Thoracic aorta (tissue), 2 donors: Measurements from ENCODE around the gene CDKN2B. TPM values are rescaled to one million over a fixed set of nuclear protein-coding genes. Genes with fewer than 3 reads are reported as not detected.

ENCODE experiments used
- ATAC-seq: fragments of 150-250 bp; one replicate; pipeline ENCODE4 v1.8.0; 2017; ENCODE audit warnings: low read depth; ENCODE audit not compliant: insufficient number of reproducible peaks, low FRiP score
- DNase-seq: peaks from one replicate; pipeline ENCODE4 v3.0.0-alpha.2; 2020; ENCODE audit warnings: low spot score
- H3K27ac ChIP-seq, 2 donors: fragments of 200-600 bp; sonication (generic); 1 replicate in 1 of 2; 2 replicates in 1 of 2; pipeline ENCODE4 v1.5.1; 2016; ENCODE audit warnings: mild to moderate bottlenecking in 2 of 2, moderate library complexity in 2 of 2
- H3K27me3 ChIP-seq: fragments of 200-600 bp; sonication (generic); replicated peaks from 2 replicates; pipeline ENCODE4 v1.6.0; 2016; ENCODE audit warnings: mild to moderate bottlenecking; ENCODE audit not compliant: insufficient read depth
- H3K36me3 ChIP-seq: fragments of 200-600 bp; sonication (generic); one replicate; pipeline ENCODE4 v1.5.1; 2016
- H3K4me1 ChIP-seq, 2 donors: fragments of 200-600 bp; sonication (generic); 1 replicate in 1 of 2; 2 replicates in 1 of 2; pipeline versions ENCODE4 v1.5.1 to v1.6.0; 2016; ENCODE audit warnings: low read depth in 2 of 2, mild to moderate bottlenecking in 1 of 2; ENCODE audit not compliant: control insufficient read depth in 1 of 2
- H3K4me3 ChIP-seq: fragments of 200-600 bp; sonication (generic); 2 replicates; pipeline ENCODE4 v1.5.1; 2016; ENCODE audit warnings: mild to moderate bottlenecking
- H3K9me3 ChIP-seq: fragments of 200-600 bp; sonication (generic); 2 replicates; pipeline ENCODE4 v1.5.1; 2016
- CTCF ChIP-seq: fragments of 200-600 bp; sonication (generic); IDR thresholded peaks from one replicate; pipeline ENCODE4 v1.5.1; 2019; ENCODE audit warnings: antibody characterized with exemption
- total RNA-seq, 2 donors: library from RNA; depleted of rRNA; stranded (reverse); fragments of >200 nt; gene quantifications; one replicate each; pipeline versions ENCODE4 v1.1.0 to v1.2.3, GENCODE V29; 2016

The CDKN2B gene
- total RNA-seq, 2 donors from 2014 or later = 2.6 to 10.0 TPM

GRCh38 chr9:21994556-21995005 lies 14.5 kb downstream of the CDKN2B start, which contains the start of gene CDKN2B-AS1:
Gene CDKN2B-AS1, plus strand, starts transcription at chr9:21994791.
- H3K4me1 ChIP-seq = peaks cover 0 to 10% of the 10 kb centered on the region in 2 donors
- peak within 1 kb of the TSS; percentile 18 to 67 for H3K27ac ChIP-seq
- no peaks in the 10 kb centered on the region for H3K36me3 ChIP-seq
- H3K4me3 ChIP-seq = peak within 1 kb of the TSS; percentile 93
- no peaks in the 10 kb centered on the region for H3K9me3 ChIP-seq
- ATAC-seq (no peak), DNase-seq (no peak)
- H3K27me3 ChIP-seq = peaks cover 7% of the 10 kb centered on the region
- TF ChIP-seq CTCF = no peak

DNA sequence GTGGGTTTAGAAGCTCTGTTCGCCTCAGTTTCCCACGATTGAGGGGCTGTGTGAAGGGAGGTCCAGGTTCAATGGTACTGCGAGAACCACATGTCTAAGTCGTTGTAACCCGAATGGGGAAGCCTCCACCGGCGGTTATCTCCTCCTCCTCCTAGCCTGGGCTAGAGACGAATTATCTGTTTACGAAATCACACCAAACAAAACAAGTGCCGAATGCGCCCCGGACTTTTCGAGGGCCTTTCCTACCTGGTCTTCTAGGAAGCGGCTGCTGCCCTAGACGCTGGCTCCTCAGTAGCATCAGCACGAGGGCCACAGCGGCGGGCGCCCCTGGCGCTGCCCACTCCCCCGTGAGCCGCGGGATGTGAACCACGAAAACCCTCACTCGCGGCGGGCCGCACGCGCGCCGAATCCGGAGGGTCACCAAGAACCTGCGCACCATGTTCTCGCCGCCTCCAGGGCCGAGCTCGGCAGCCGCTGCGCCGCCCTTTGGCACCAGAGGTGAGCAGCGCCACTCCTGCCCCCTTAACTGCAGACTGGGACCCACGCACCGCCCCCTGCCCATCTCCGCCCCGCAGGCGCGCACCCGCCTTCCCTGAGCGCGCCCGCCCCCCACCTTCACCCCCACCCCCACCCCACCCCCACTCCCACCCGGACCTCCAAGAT lies 15.1 kb downstream of the CDKN2B start, which contains the start of gene CDKN2A:
Gene CDKN2A (minus strand): TSS at position 500 of the 663 bp plus-strand sequence.
- Histone ChIP-seq H3K36me3 (no peaks in the 10 kb centered on the region), H3K4me1 (peaks cover 0 to 10% of the 10 kb centered on the region in 2 donors), H3K27ac (peak within 1 kb of the TSS; percentile 18 to 67), H3K9me3 (no peaks in the 10 kb centered on the region), H3K27me3 (peaks cover 13% of the 10 kb centered on the region), H3K4me3 (peak within 1 kb of the TSS; percentile 93)
- TF ChIP-seq CTCF = no peak
- DNase-seq (no peak), ATAC-seq (no peak)

- Histone ChIP-seq H3K9me3 (no peaks in the 10 kb centered on the region), H3K27me3 (peaks cover 17% of the 10 kb centered on the region), H3K36me3 (no peaks in the 10 kb centered on the region), H3K27ac (no peak overlapping the region), H3K4me3 (no peak overlapping the region), H3K4me1 (peaks cover 0 to 10% of the 10 kb centered on the region in 2 donors)
- ATAC-seq (no peak), DNase-seq (no peak)
- no peak for TF ChIP-seq CTCF
Observed at GRCh38 chr9:21993007-21993406, 16.1 kb downstream of the CDKN2B start.

GRCh38 chr9:21991072-21991959 lies 17.8 kb downstream of the CDKN2B start:
- TF ChIP-seq CTCF = no peak
- peaks cover 17% of the 10 kb centered on the region for H3K27me3 ChIP-seq
- DNase-seq = no peak
- H3K4me3 ChIP-seq = no peak overlapping the region
- H3K9me3 ChIP-seq = no peaks in the 10 kb centered on the region
- H3K4me1 ChIP-seq = peaks cover 0 to 10% of the 10 kb centered on the region in 2 donors
- H3K36me3 ChIP-seq = no peaks in the 10 kb centered on the region
- H3K27ac ChIP-seq = no peak overlapping the region
- no peak for ATAC-seq
